ENCODE measurements around the gene ACAA1.

Gene ACAA1

GRCh38 chr3:38118421-38119247 is 18.3 kb downstream of the ACAA1 start:
- DNase-seq, result no peak

- DNase-seq, result peak in 1 of 2 experiments; percentile 61
These were observed 19.0 kb downstream of the ACAA1 start for GRCh38 chr3:38117748-38118420.

GRCh38 chr3:38117163-38117716 is 19.7 kb downstream of the ACAA1 start:
- no peak for DNase-seq

GRCh38 chr3:38116471-38117162 is 20.3 kb downstream of the ACAA1 start:
- DNase-seq, result no peak

GRCh38 chr3:38115645-38116427 is 21.1 kb downstream of the ACAA1 start:
- no peak for DNase-seq

- DNase-seq, result no peak
These were observed 21.9 kb downstream of the ACAA1 start for GRCh38 chr3:38114875-38115644.

- no peak for DNase-seq
These were observed 22.7 kb downstream of the ACAA1 start for GRCh38 chr3:38114052-38114874.

GRCh38 chr3:38112378-38112761 is 24.6 kb downstream of the ACAA1 start:
- DNase-seq, result no peak

GRCh38 chr3:38111696-38112377 is 25.1 kb downstream of the ACAA1 start:
- DNase-seq, result no peak

GRCh38 chr3:38111201-38111600 is 25.7 kb downstream of the ACAA1 start:
- DNase-seq, result no peak

GRCh38 chr3:38110314-38111050 is 26.4 kb downstream of the ACAA1 start:
- DNase-seq, result no peak

- no peak for DNase-seq
These were observed 27.2 kb downstream of the ACAA1 start for GRCh38 chr3:38109580-38110313.

- no peak for DNase-seq
These were observed 28.0 kb downstream of the ACAA1 start for GRCh38 chr3:38108649-38109579.

GRCh38 chr3:38107911-38108648 is 28.8 kb downstream of the ACAA1 start:
- no peak for DNase-seq

GRCh38 chr3:38105525-38105924 is 31.4 kb downstream of the ACAA1 start:
- DNase-seq, result no peak

- DNase-seq, result no peak
These were observed 34.5 kb downstream of the ACAA1 start for GRCh38 chr3:38102444-38102814.

Data from NCI-H526 (cell line).